Trophoblast cell (in vitro differentiated cells and primary cell): ENCODE data around the gene MAP4K3.

ENCODE experiments used
- DNase-seq, 2 donors: peaks; one replicate each; pipeline ENCODE4 v3.0.0-alpha.2; 2016
- H2AFZ ChIP-seq: 2 replicates; pipeline ENCODE4 v1.6.1; 2013; ENCODE audit warnings: low read length, moderate library complexity, mild to moderate bottlenecking; ENCODE audit not compliant: insufficient read depth, poor library complexity
- H2AK5ac ChIP-seq: 2 replicates; pipeline ENCODE4 v1.6.1; 2013; ENCODE audit warnings: mild to moderate bottlenecking, low read length
- H2BK120ac ChIP-seq: 2 replicates; pipeline ENCODE4 v1.6.1; 2013; ENCODE audit warnings: low read length, mild to moderate bottlenecking, moderate library complexity; ENCODE audit not compliant: insufficient read depth, poor library complexity
- H2BK12ac ChIP-seq: 2 replicates; pipeline ENCODE4 v1.6.1; 2013; ENCODE audit warnings: mild to moderate bottlenecking, low read length, moderate library complexity
- H2BK5ac ChIP-seq: 2 replicates; pipeline ENCODE4 v1.6.1; 2013; ENCODE audit warnings: low read length, low read depth, moderate library complexity, mild to moderate bottlenecking; ENCODE audit not compliant: poor library complexity
- H3K14ac ChIP-seq: 2 replicates; pipeline ENCODE4 v1.6.1; 2013; ENCODE audit warnings: mild to moderate bottlenecking, low read length
- H3K18ac ChIP-seq: 2 replicates; pipeline ENCODE4 v1.6.1; 2013; ENCODE audit warnings: mild to moderate bottlenecking, low read length
- H3K23ac ChIP-seq: 2 replicates; pipeline ENCODE4 v1.6.1; 2013; ENCODE audit warnings: low read length
- H3K27ac ChIP-seq: 2 replicates; pipeline ENCODE4 v1.5.1; 2013; ENCODE audit warnings: low read depth, mild to moderate bottlenecking, inconsistent platforms, low read length, moderate library complexity
- H3K27me3 ChIP-seq: 2 replicates; pipeline ENCODE4 v1.6.1; 2013; ENCODE audit warnings: inconsistent platforms, mild to moderate bottlenecking, low read length, moderate library complexity; ENCODE audit not compliant: insufficient read depth
- H3K36me3 ChIP-seq, 2 experiments: 1 replicate in 1 of 2; 2 replicates in 1 of 2; pipeline ENCODE4 v1.6.1; 2013; ENCODE audit warnings: low read length in 2 of 2, mild to moderate bottlenecking in 2 of 2, moderate library complexity in 1 of 2; ENCODE audit not compliant: insufficient read depth in 2 of 2, control insufficient read depth in 1 of 2
- H3K4ac ChIP-seq: 2 replicates; pipeline ENCODE4 v1.6.1; 2013; ENCODE audit warnings: low read depth, mild to moderate bottlenecking, low read length, moderate library complexity
- H3K4me1 ChIP-seq, 2 experiments: 1 replicate in 1 of 2; 2 replicates in 1 of 2; pipeline ENCODE4 v1.6.1; 2013; ENCODE audit warnings: low read length in 2 of 2, mild to moderate bottlenecking in 2 of 2, moderate library complexity in 1 of 2; ENCODE audit not compliant: insufficient read depth in 2 of 2, control insufficient read depth in 1 of 2
- H3K4me2 ChIP-seq: 2 replicates; pipeline ENCODE4 v1.6.1; 2013; ENCODE audit warnings: inconsistent platforms, mild to moderate bottlenecking, low read length, moderate library complexity
- H3K4me3 ChIP-seq: 2 replicates; pipeline ENCODE4 v1.5.1; 2013; ENCODE audit warnings: mild to moderate bottlenecking, low read depth, low read length, inconsistent platforms
- H3K79me1 ChIP-seq: one replicate; pipeline ENCODE4 v1.6.1; 2013; ENCODE audit warnings: low read length
- H3K79me2 ChIP-seq: 2 replicates; pipeline ENCODE4 v1.6.1; 2013; ENCODE audit warnings: low read length, mild to moderate bottlenecking; ENCODE audit not compliant: control insufficient read depth, insufficient read depth, poor library complexity
- H3K9ac ChIP-seq: 2 replicates; pipeline ENCODE4 v1.6.1; 2013; ENCODE audit warnings: mild to moderate bottlenecking, low read length
- H3K9me3 ChIP-seq: 2 replicates; pipeline ENCODE4 v1.6.1; 2013; ENCODE audit warnings: low read depth, mild to moderate bottlenecking, control low read depth, inconsistent platforms, low read length; ENCODE audit not compliant: insufficient read depth
- H4K12ac ChIP-seq: 2 replicates; pipeline ENCODE4 v1.6.1; 2013; ENCODE audit warnings: low read depth, mild to moderate bottlenecking, low read length, moderate library complexity
- H4K8ac ChIP-seq: 2 replicates; pipeline ENCODE4 v1.6.1; 2013; ENCODE audit warnings: low read depth, mild to moderate bottlenecking, low read length, moderate library complexity
- H4K91ac ChIP-seq: one replicate; pipeline ENCODE4 v1.6.1; 2013; ENCODE audit warnings: low read depth, mild to moderate bottlenecking, low read length, moderate library complexity
- WGBS: extraction: QIAGEN DNeasy Blood & Tissue Kit; methylation state at CpG from one replicate; pipeline ENCODE4 v1.1.7; 2013; ENCODE audit warnings: missing lambda C conversion rate; ENCODE audit not compliant: insufficient read length, insufficient coverage; ENCODE audit errors: extremely low coverage; 5-methylcytosine and 5-hydroxymethylcytosine counted together

The MAP4K3 gene

DNA sequence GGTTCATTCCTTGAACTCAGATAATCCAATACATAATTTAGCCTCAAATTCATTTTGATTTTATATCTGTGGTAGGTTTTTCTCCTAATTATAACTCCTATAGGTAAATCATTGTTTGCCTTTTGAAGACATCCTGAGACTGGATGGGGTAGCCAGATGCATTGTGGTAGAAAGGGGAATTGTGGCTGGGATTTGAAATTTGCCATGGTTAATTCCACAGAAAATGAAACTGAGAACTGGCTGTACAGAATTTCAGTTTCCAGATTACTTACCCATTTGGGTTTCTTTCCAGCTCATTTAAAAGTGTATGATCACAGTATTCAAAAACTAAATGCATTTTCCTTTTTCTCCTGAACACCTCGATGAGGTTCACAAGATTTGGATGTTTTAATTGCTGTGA, 211.5 kb downstream of the MAP4K3 start:
- no peak overlapping the region for H2BK120ac ChIP-seq
- no peak overlapping the region for H3K27ac ChIP-seq
- no peak overlapping the region for H3K4me3 ChIP-seq
- no peak overlapping the region for H4K12ac ChIP-seq
- no peak overlapping the region for H3K4ac ChIP-seq
- H3K4me1 ChIP-seq: peaks cover 0 to 1% of the 10 kb centered on the region in 2 experiments
- no peak overlapping the region for H4K91ac ChIP-seq
- no peaks in the 10 kb centered on the region for H3K36me3 ChIP-seq
- H2AFZ ChIP-seq: no peak overlapping the region
- H3K4me2 ChIP-seq: no peak overlapping the region
- H3K9ac ChIP-seq: no peak overlapping the region
- H3K79me1 ChIP-seq: no peaks in the 10 kb centered on the region
- H2BK5ac ChIP-seq: no peak overlapping the region
- no peak overlapping the region for H2AK5ac ChIP-seq
- no peak overlapping the region for H2BK12ac ChIP-seq
- H4K8ac ChIP-seq: no peak overlapping the region
- H3K18ac ChIP-seq: no peak overlapping the region
- H3K23ac ChIP-seq: no peak overlapping the region
- DNase-seq: no peak
- H3K79me2 ChIP-seq: no peaks in the 10 kb centered on the region
- no peak overlapping the region for H3K14ac ChIP-seq
- H3K9me3 ChIP-seq: no peaks in the 10 kb centered on the region
- whole genome bisulfite sequencing: no CpG with 5 or more reads among the region's 1 CpG
- H3K27me3 ChIP-seq: no peaks in the 10 kb centered on the region

DNA sequence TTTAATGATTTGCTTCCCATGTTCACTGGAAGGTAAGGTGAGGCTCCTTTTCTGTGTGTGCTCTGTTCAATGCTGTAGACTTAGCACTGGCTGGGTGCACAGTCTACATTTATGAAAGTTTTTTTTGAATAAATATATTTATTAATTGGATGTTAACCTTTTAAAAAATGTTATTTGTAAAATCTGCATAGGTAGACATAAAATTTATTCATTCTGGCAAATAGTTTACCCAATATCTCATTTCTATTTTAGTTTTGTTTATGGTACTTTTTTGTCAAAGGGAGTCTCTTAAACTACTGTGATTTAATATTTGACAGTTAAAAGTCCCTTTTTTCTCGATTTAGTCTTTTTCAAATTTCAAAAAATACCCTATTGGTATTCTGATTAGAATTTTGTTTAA, 213.2 kb downstream of the MAP4K3 start:
- peaks cover 0 to 1% of the 10 kb centered on the region in 2 experiments for H3K4me1 ChIP-seq
- no peak overlapping the region for H2AK5ac ChIP-seq
- no peak overlapping the region for H3K4me2 ChIP-seq
- H3K4me3 ChIP-seq: no peak overlapping the region
- H3K9ac ChIP-seq: no peak overlapping the region
- DNase-seq: no peak
- H3K14ac ChIP-seq: no peak overlapping the region
- no peaks in the 10 kb centered on the region for H3K79me1 ChIP-seq
- no peak overlapping the region for H3K4ac ChIP-seq
- H2BK5ac ChIP-seq: no peak overlapping the region
- no peak overlapping the region for H2AFZ ChIP-seq
- H4K8ac ChIP-seq: no peak overlapping the region
- H3K18ac ChIP-seq: no peak overlapping the region
- WGBS: no CpG with 5 or more reads among the region's 1 CpG
- no peaks in the 10 kb centered on the region for H3K27me3 ChIP-seq
- no peak overlapping the region for H4K12ac ChIP-seq
- H2BK120ac ChIP-seq: no peak overlapping the region
- no peaks in the 10 kb centered on the region for H3K9me3 ChIP-seq
- no peak overlapping the region for H4K91ac ChIP-seq
- H3K36me3 ChIP-seq: no peaks in the 10 kb centered on the region
- H3K23ac ChIP-seq: no peak overlapping the region
- H3K79me2 ChIP-seq: no peaks in the 10 kb centered on the region
- no peak overlapping the region for H2BK12ac ChIP-seq
- H3K27ac ChIP-seq: no peak overlapping the region

DNA sequence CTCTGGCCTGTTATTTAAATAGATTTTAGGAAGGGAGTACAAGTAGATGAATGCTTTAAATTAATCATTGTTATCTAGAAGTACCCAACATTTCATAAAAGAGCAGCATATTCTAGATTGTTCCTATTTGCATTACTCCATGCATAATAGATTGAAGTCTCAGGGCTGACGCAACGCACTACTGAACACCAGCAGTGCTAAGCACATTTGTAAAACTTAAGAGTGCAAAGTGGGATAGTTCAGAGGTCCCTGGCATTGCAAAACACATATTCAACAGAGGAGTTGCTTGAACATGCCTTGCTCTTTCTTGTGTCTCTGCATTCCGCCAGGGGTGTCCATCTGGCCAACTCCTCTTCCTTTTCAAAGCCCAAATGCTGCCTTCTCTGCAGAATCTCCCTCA, 215.6 kb downstream of the MAP4K3 start:
- H2BK5ac ChIP-seq: no peak overlapping the region
- WGBS: no CpG with 5 or more reads among the region's 3 CpGs
- no peak overlapping the region for H4K8ac ChIP-seq
- H3K36me3 ChIP-seq: no peaks in the 10 kb centered on the region
- no peak overlapping the region for H3K14ac ChIP-seq
- H4K12ac ChIP-seq: no peak overlapping the region
- no peak overlapping the region for H3K4me2 ChIP-seq
- H3K23ac ChIP-seq: no peak overlapping the region
- H4K91ac ChIP-seq: no peak overlapping the region
- H3K79me1 ChIP-seq: no peaks in the 10 kb centered on the region
- H3K4me1 ChIP-seq: no peaks in the 10 kb centered on the region
- H3K4ac ChIP-seq: no peak overlapping the region
- no peaks in the 10 kb centered on the region for H3K79me2 ChIP-seq
- H3K27me3 ChIP-seq: no peaks in the 10 kb centered on the region
- H3K9me3 ChIP-seq: no peaks in the 10 kb centered on the region
- no peak overlapping the region for H2BK120ac ChIP-seq
- no peak overlapping the region for H3K18ac ChIP-seq
- H2AK5ac ChIP-seq: no peak overlapping the region
- no peak overlapping the region for H3K27ac ChIP-seq
- DNase-seq: no peak
- H2AFZ ChIP-seq: no peak overlapping the region
- H3K4me3 ChIP-seq: no peak overlapping the region
- no peak overlapping the region for H2BK12ac ChIP-seq
- no peak overlapping the region for H3K9ac ChIP-seq

DNA sequence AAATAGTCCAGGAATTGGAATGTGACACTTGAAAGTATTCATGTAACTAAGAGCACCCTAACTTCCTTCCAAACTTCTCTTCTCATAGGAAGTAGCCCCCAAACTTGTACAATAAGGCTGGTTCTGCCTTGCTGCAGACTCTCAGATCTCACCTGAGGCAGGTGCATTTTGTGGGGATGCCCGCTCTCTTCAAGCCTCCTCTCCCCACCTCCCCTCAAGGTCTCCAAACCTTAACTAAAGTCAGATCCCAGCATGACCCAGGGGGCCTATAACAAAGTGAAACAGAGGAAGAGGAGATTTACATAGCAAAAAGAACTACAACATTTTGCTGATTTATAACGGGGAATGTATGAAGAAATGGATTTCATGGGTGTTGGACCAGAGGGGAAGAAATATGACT, 216.9 kb downstream of the MAP4K3 start:
- no CpG with 5 or more reads among the region's 2 CpGs for WGBS
- H3K23ac ChIP-seq: no peak overlapping the region
- DNase-seq: no peak

More for the DNA sequence above, 216.9 kb downstream of the MAP4K3 start:
- no peak overlapping the region for H3K4me2 ChIP-seq
- no peak overlapping the region for H2AK5ac ChIP-seq
- no peaks in the 10 kb centered on the region for H3K79me1 ChIP-seq
- no peak overlapping the region for H4K8ac ChIP-seq
- H3K79me2 ChIP-seq: no peaks in the 10 kb centered on the region
- no peak overlapping the region for H3K4me3 ChIP-seq
- no peak overlapping the region for H2AFZ ChIP-seq
- no peak overlapping the region for H2BK12ac ChIP-seq
- H3K9me3 ChIP-seq: no peaks in the 10 kb centered on the region
- H4K12ac ChIP-seq: no peak overlapping the region
- no peak overlapping the region for H4K91ac ChIP-seq
- H3K4ac ChIP-seq: no peak overlapping the region
- H3K27ac ChIP-seq: no peak overlapping the region
- no peak overlapping the region for H2BK120ac ChIP-seq
- H3K14ac ChIP-seq: no peak overlapping the region
- no peak overlapping the region for H3K18ac ChIP-seq
- no peaks in the 10 kb centered on the region for H3K27me3 ChIP-seq
- H3K9ac ChIP-seq: no peak overlapping the region
- H2BK5ac ChIP-seq: no peak overlapping the region
- no peaks in the 10 kb centered on the region for H3K36me3 ChIP-seq
- H3K4me1 ChIP-seq: no peaks in the 10 kb centered on the region
